ENCODE measurements around the gene TRIOBP.
"Not testable (repeated sequence)": the region's sequence is repeated elsewhere in the genome, so short reads cannot be mapped to it uniquely, and the experiment has no call there.

The TRIOBP gene

GRCh38 chr22:37709445-37709765, 12.6 kb downstream of the TRIOBP start:
- TF ChIP-seq CTCF (IDR thresholded peaks at IDR 0.05; ENCODE audit: low read depth, low read length, missing control alignments) = no peak
- DNase-seq (ENCODE audit: extremely low read depth, low read depth) = no peak
- H3K4me3 ChIP-seq (replicated peaks; ENCODE audit: low read depth, low read length) = no peak overlapping the region

- TF ChIP-seq CTCF (IDR thresholded peaks at IDR 0.05; ENCODE audit: low read depth, low read length, missing control alignments) = no peak
- no peak for DNase-seq (ENCODE audit: extremely low read depth, low read depth)
- no peak overlapping the region for H3K4me3 ChIP-seq (replicated peaks; ENCODE audit: low read depth, low read length)
Measured at GRCh38 chr22:37710675-37711074, 13.8 kb downstream of the TRIOBP start.

- no peak for TF ChIP-seq CTCF (IDR thresholded peaks at IDR 0.05; ENCODE audit: low read depth, low read length, missing control alignments)
- no peak overlapping the region for H3K4me3 ChIP-seq (replicated peaks; ENCODE audit: low read depth, low read length)
- DNase-seq (ENCODE audit: extremely low read depth, low read depth) = no peak
Measured at GRCh38 chr22:37711490-37711889, 14.6 kb downstream of the TRIOBP start.

- no peak for TF ChIP-seq CTCF (IDR thresholded peaks at IDR 0.05; ENCODE audit: low read depth, low read length, missing control alignments)
- DNase-seq (ENCODE audit: extremely low read depth, low read depth) = no peak
- no peak overlapping the region for H3K4me3 ChIP-seq (replicated peaks; ENCODE audit: low read depth, low read length)
Measured at GRCh38 chr22:37713761-37714160, 16.9 kb downstream of the TRIOBP start.

- no peak for TF ChIP-seq CTCF (IDR thresholded peaks at IDR 0.05; ENCODE audit: low read depth, low read length, missing control alignments)
- DNase-seq (ENCODE audit: extremely low read depth, low read depth) = no peak
- no peak overlapping the region for H3K4me3 ChIP-seq (replicated peaks; ENCODE audit: low read depth, low read length)
Measured at GRCh38 chr22:37714634-37715033, 17.8 kb downstream of the TRIOBP start.

- H3K4me3 ChIP-seq (replicated peaks; ENCODE audit: low read depth, low read length) = no peak overlapping the region
- TF ChIP-seq CTCF (IDR thresholded peaks at IDR 0.05; ENCODE audit: low read depth, low read length, missing control alignments) = no peak
- DNase-seq (ENCODE audit: extremely low read depth, low read depth) = no peak
Measured at GRCh38 chr22:37715760-37716159, 18.9 kb downstream of the TRIOBP start.

- H3K4me3 ChIP-seq (replicated peaks; ENCODE audit: low read depth, low read length) = no peak overlapping the region
- DNase-seq (ENCODE audit: extremely low read depth, low read depth) = no peak
- no peak for TF ChIP-seq CTCF (IDR thresholded peaks at IDR 0.05; ENCODE audit: low read depth, low read length, missing control alignments)
Measured at GRCh38 chr22:37716708-37717107, 19.9 kb downstream of the TRIOBP start.

- DNase-seq (ENCODE audit: extremely low read depth, low read depth); H3K4me3 ChIP-seq (replicated peaks; ENCODE audit: low read depth, low read length): not testable (repeated sequence)
Measured at GRCh38 chr22:37717235-37717634, 20.4 kb downstream of the TRIOBP start.

GRCh38 chr22:37717746-37718305, 21.0 kb downstream of the TRIOBP start:
- not testable (repeated sequence) for H3K4me3 ChIP-seq (replicated peaks; ENCODE audit: low read depth, low read length); DNase-seq (ENCODE audit: extremely low read depth, low read depth)

Data from HFF-Myc (cell line).